Stimulated activated CD4-positive, alpha-beta T cell treated with anti-CD3 and anti-CD28 coated beads, Interleukin-1b, Interleukin-23, amount 100 ng/mL, for 48 hours (primary cell): Measurements from ENCODE around the gene TSPEAR.
"Not testable (repeated sequence)": the region's sequence is repeated elsewhere in the genome, so short reads cannot be mapped to it uniquely, and the experiment has no call there.

Source experiments
- DNase-seq: peaks from one replicate; pipeline ENCODE4 v3.0.0-alpha.2; 2020

Gene TSPEAR

GRCh38 chr21:44681152-44681551, 30.2 kb downstream of the TSPEAR start:
- no peak for DNase-seq

- no peak for DNase-seq
Observed at GRCh38 chr21:44677881-44678280, 33.5 kb downstream of the TSPEAR start.

GRCh38 chr21:44671911-44672310, 39.5 kb downstream of the TSPEAR start:
- DNase-seq: no peak

GRCh38 chr21:44670642-44671432, 40.5 kb downstream of the TSPEAR start:
- no peak for DNase-seq

GRCh38 chr21:44667612-44668011, 43.8 kb downstream of the TSPEAR start:
- no peak for DNase-seq

GRCh38 chr21:44666401-44667320, 44.7 kb downstream of the TSPEAR start, which contains the start of gene KRTAP12-2:
TSS of gene KRTAP12-2 (minus strand) at chr21:44666927. CDS start at chr21:44666886, 41 bp downstream.
- DNase-seq: no peak

GRCh38 chr21:44664691-44665090, 46.7 kb downstream of the TSPEAR start:
- no peak for DNase-seq

GRCh38 chr21:44661567-44661966, 49.8 kb downstream of the TSPEAR start:
- not testable (repeated sequence) for DNase-seq

- no peak for DNase-seq
Observed at GRCh38 chr21:44658913-44659595, 52.3 kb downstream of the TSPEAR start.

- no peak for DNase-seq
Observed at GRCh38 chr21:44658541-44658910, 52.8 kb downstream of the TSPEAR start.

GRCh38 chr21:44657635-44658540, 53.5 kb downstream of the TSPEAR start, which contains the start of gene KRTAP12-3:
TSS of gene KRTAP12-3 (plus strand) at chr21:44657932. CDS start at chr21:44657980, 48 bp downstream.
- no peak for DNase-seq

- no peak for DNase-seq
Observed at GRCh38 chr21:44656868-44657267, 54.5 kb downstream of the TSPEAR start.

- no peak for DNase-seq
Observed at GRCh38 chr21:44654576-44655175, 56.7 kb downstream of the TSPEAR start, which contains the start of gene KRTAP12-4. TSS of gene KRTAP12-4 (minus strand) at chr21:44654659. CDS start at chr21:44654614, 45 bp downstream.

GRCh38 chr21:44653656-44654575, 57.5 kb downstream of the TSPEAR start:
- no peak for DNase-seq

GRCh38 chr21:44653123-44653522, 58.2 kb downstream of the TSPEAR start:
- no peak for DNase-seq

GRCh38 chr21:44650973-44651675, 60.2 kb downstream of the TSPEAR start:
- no peak for DNase-seq

- no peak for DNase-seq
Observed at GRCh38 chr21:44650265-44650972, 61.0 kb downstream of the TSPEAR start.

GRCh38 chr21:44649521-44650100, 61.8 kb downstream of the TSPEAR start:
- DNase-seq: no peak
